Ovary (tissue), 9 donors: ENCODE data around the gene ADGRV1. TPM values are rescaled to one million over a fixed set of nuclear protein-coding genes. Genes with fewer than 3 reads are reported as not detected.
"Not testable (repeated sequence)": the region's sequence is repeated elsewhere in the genome, so short reads cannot be mapped to it uniquely, and the experiment has no call there.

ENCODE experiments used
- DNase-seq, 5 donors: peaks; one replicate each; pipeline ENCODE4 v3.0.0-alpha.2; 2019 to 2020
- H3K27ac ChIP-seq, 2 donors: fragments of 200-600 bp; one replicate each; pipeline versions ENCODE4 v1.5.1 to v1.8.0; 2019 to 2022
- H3K27me3 ChIP-seq: fragments of 200-600 bp; one replicate; pipeline ENCODE4 v1.8.0; 2022
- H3K36me3 ChIP-seq: fragments of 200-600 bp; sonication (generic); one replicate; pipeline ENCODE4 v1.5.1; 2019
- H3K4me1 ChIP-seq: one replicate; pipeline ENCODE4 v1.8.1; 2013; ENCODE audit warnings: mild to moderate bottlenecking, moderate library complexity; ENCODE audit not compliant: insufficient read depth
- H3K4me3 ChIP-seq: fragments of 200-600 bp; sonication (generic); one replicate; pipeline ENCODE4 v1.5.1; 2017
- H3K9me3 ChIP-seq, 2 donors: fragments of 200-600 bp in 1 of 2; sonication (generic) in 1 of 2; one replicate each; pipeline versions ENCODE4 v1.5.1 to v1.8.1; 2013 to 2019; ENCODE audit warnings: mild to moderate bottlenecking in 1 of 2, moderate library complexity in 1 of 2
- CTCF ChIP-seq, 3 donors: fragments of 450-650 bp in 2 of 3; fragments of 200-600 bp in 1 of 3; IDR thresholded peaks; one replicate each; pipeline versions ENCODE4 v1.5.1 to v1.8.0; 2016 to 2022; ENCODE audit warnings: antibody characterized with exemption in 3 of 3, mild to moderate bottlenecking in 1 of 3
- EP300 ChIP-seq: sonication (generic); formaldehyde crosslinking; IDR thresholded peaks from one replicate; pipeline ENCODE4 v1.6.1; 2017; ENCODE audit warnings: antibody characterized with exemption
- POLR2A ChIP-seq: fragments of 450-650 bp; IDR thresholded peaks from one replicate; pipeline ENCODE4 v1.6.1; 2017; ENCODE audit warnings: antibody characterized with exemption, mild to moderate bottlenecking, moderate library complexity
- WGBS, 3 donors: extraction: QIAGEN DNeasy Blood & Tissue Kit in 1 of 3; methylation state at CpG; one replicate each; pipeline versions ENCODE4 v1.1.5 to v1.1.7; 2013 to 2017; 5-methylcytosine and 5-hydroxymethylcytosine counted together
- intact Hi-C, 4 donors: fragments of 100-400 bp; cut with DNase I; formaldehyde crosslinking; loops; one replicate each; pipeline versions ENCODE4 v1.11.0 to v1.15.1; 2022 to 2023
- polyA plus RNA-seq, 2 donors: library from polyadenylated mRNA; stranded (reverse); fragments of 200-250 nt in 1 of 2; fragments of 350-450 nt in 1 of 2; fragmentation: Illumina TruSeq in 1 of 2; extraction: RNeasy Lipid Tissue Mini Kit (QIAGEN cat#74804) in 1 of 2; gene quantifications; one replicate each; pipeline ENCODE4 v1.2.3, GENCODE V29; 2013 to 2014
- total RNA-seq, 7 donors: library from RNA; depleted of rRNA in 2 of 7; stranded (reverse); fragments of >200 nt in 2 of 7; fragmentation: NEBNext Ultra II Directional in 3 of 7; extraction: Animal tissue kit (Norgen Biotek cat#: 25700) in 3 of 7; gene quantifications; one replicate each; pipeline versions ENCODE4 v1.1.0 to v1.2.4, GENCODE V29; 2016 to 2023
- donor health status: DM: no; HTN: no; CAD: no; lungs with moderate emphysema.
- donor health status: DM: no; HTN: no; CAD: no.
- donor health status: Bipolar disorder and iron deficiency.
- donor health status: DM: yes; HTN: yes; CAD: no.
- donor health status: DM: no; HTN: no; CAD: no.
- donor health status: DM: yes; HTN: yes; CAD: no.

Gene ADGRV1
- total and polyA plus RNA-seq, 9 donors: 0.21 to 2.7 (median 1.1) TPM

GRCh38 chr5:90917928-90918668 lies 359.5 kb downstream of the ADGRV1 start:
- Histone ChIP-seq H3K27me3 (no peaks in the 10 kb centered on the region), H3K36me3 (no peaks in the 10 kb centered on the region), H3K9me3 (no peaks in the 10 kb centered on the region), H3K4me1 (no peaks in the 10 kb centered on the region), H3K4me3 (no peak overlapping the region), H3K27ac (no peak overlapping the region)
- TF ChIP-seq POLR2A (no peak), EP300 (no peak), CTCF (IDR thresholded peaks at IDR 0.05) (no peak)
- DNase-seq: no peak
- intact Hi-C loops: no loop called here
- WGBS, 3 donors: 84 to 86% (median 84%) methylated on average over 6 of the region's 6 CpGs

GRCh38 chr5:90921418-90921973 lies 362.9 kb downstream of the ADGRV1 start:
- intact Hi-C loops: no loop called here
- H3K27me3 ChIP-seq: no peaks in the 10 kb centered on the region
- no peak overlapping the region for H3K27ac ChIP-seq
- H3K4me3 ChIP-seq: no peak overlapping the region
- DNase-seq: no peak
- H3K4me1 ChIP-seq: no peaks in the 10 kb centered on the region
- no peak for TF ChIP-seq EP300
- TF ChIP-seq POLR2A: no peak
- no peak for TF ChIP-seq CTCF (IDR thresholded peaks at IDR 0.05)
- H3K9me3 ChIP-seq: no peaks in the 10 kb centered on the region
- WGBS, 3 donors: 90 to 95% (median 94%) methylated on average over 2 of the region's 2 CpGs
- H3K36me3 ChIP-seq: no peaks in the 10 kb centered on the region

DNA sequence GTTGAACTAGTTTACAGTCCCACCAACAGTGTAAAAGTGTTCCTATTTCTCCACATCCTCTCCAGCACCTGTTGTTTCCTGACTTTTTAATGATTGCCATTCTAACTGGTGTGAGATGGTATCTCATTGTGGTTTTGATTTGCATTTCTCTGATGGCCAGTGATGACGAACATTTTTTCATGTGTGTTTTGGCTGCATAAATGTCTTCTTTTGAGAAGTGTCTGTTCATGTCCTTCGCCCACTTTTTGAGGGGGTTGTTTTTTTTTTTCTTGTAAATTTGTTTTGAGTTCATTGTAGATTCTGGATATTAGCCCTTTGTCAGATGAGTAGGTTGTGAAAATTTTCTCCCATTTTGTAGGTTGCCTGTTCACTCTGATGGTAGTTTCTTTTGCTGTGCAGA lies 365.6 kb downstream of the ADGRV1 start:
- WGBS, 3 donors: 90 to 95% (median 92%) methylated on average over 2 of the region's 2 CpGs
- H3K36me3 ChIP-seq, DNase-seq, H3K4me1 ChIP-seq, H3K27me3 ChIP-seq, intact Hi-C loops, H3K9me3 ChIP-seq, H3K27ac ChIP-seq, H3K4me3 ChIP-seq: not testable (repeated sequence)

- not testable (repeated sequence) for DNase-seq
These were observed 370.6 kb downstream of the ADGRV1 start for GRCh38 chr5:90929013-90929839.

GRCh38 chr5:90930062-90930461 lies 371.5 kb downstream of the ADGRV1 start:
- 44 to 70% (median 67%) methylated on average over 5 of the region's 5 CpGs for WGBS, 3 donors
- intact Hi-C loops: loop anchor here in 3 of 4 donors (5.0 to 10.0 kb wide), 5 partner anchors 165 to 457 kb away; partner anchors contain the start of gene ARRDC3 (in 2 of the 3)
- TF ChIP-seq POLR2A (no peak), CTCF (IDR thresholded peaks at IDR 0.05) (no peak), EP300 (no peak)

More at GRCh38 chr5:90929013-90929839, 370.6 kb downstream of the ADGRV1 start:
- 94 to 95% (median 95%) methylated on average over 22 to 29 of the region's 29 CpGs for whole genome bisulfite sequencing, 3 donors
- H3K27ac ChIP-seq, intact Hi-C loops, H3K27me3 ChIP-seq, H3K9me3 ChIP-seq, H3K36me3 ChIP-seq, H3K4me1 ChIP-seq, H3K4me3 ChIP-seq: not testable (repeated sequence)

More at GRCh38 chr5:90930062-90930461, 371.5 kb downstream of the ADGRV1 start:
- DNase-seq: no peak
- H3K36me3 ChIP-seq: no peaks in the 10 kb centered on the region
- no peak overlapping the region for H3K4me3 ChIP-seq
- H3K4me1 ChIP-seq: peaks cover 6% of the 10 kb centered on the region
- no peaks in the 10 kb centered on the region for H3K9me3 ChIP-seq
- no peak overlapping the region for H3K27ac ChIP-seq
- no peaks in the 10 kb centered on the region for H3K27me3 ChIP-seq
